Adipose tissue (tissue), 3 donors: ENCODE results near the gene CXCL16. TPM values are rescaled to one million over a fixed set of nuclear protein-coding genes. Genes with fewer than 3 reads are reported as not detected.
"Not testable (repeated sequence)": the region's sequence is repeated elsewhere in the genome, so short reads cannot be mapped to it uniquely, and the experiment has no call there.

ENCODE experiments used
- H3K27ac ChIP-seq: one replicate; pipeline ENCODE4 v1.5.1; 2013; ENCODE audit warnings: low read depth, low read length
- WGBS, 3 donors: extraction: QIAGEN DNeasy Blood & Tissue Kit; methylation state at CpG; one replicate each; pipeline ENCODE4 v1.1.7; 2013; 5-methylcytosine and 5-hydroxymethylcytosine counted together
- polyA plus RNA-seq, 3 donors: library from polyadenylated mRNA; stranded (reverse); fragments of 200-250 nt; gene quantifications; one replicate each; pipeline ENCODE4 v1.2.3, GENCODE V29; 2013
- donor health status: healthy with polysubstance abuse.
- donor health status: Bipolar disorder and iron deficiency.
- donor health status: healthy.

Gene CXCL16
- polyA plus RNA-seq, 3 donors = 6.6 to 13.3 (median 12.1) TPM

- H3K27ac ChIP-seq = peak overlapping the region; percentile 51
- WGBS, 3 donors = 6 to 20% (median 7%) methylated on average over 37 to 57 of the region's 57 CpGs
Measured at GRCh38 chr17:4710693-4711634, 28.8 kb downstream of the CXCL16 start.

- WGBS, 3 donors = 0 to 1% (median 1%) methylated on average over 21 to 67 of the region's 67 CpGs
- peak within 1 kb of the TSS; percentile 51 for H3K27ac ChIP-seq
Measured at GRCh38 chr17:4709794-4710692, 29.7 kb downstream of the CXCL16 start, which contains the start of gene ARRB2. TSS of gene ARRB2 (plus strand) at chr17:4710632. CDS start at chr17:4710722, 90 bp downstream.

GRCh38 chr17:4708436-4708835, 31.3 kb downstream of the CXCL16 start:
- 75 to 81% (median 79%) methylated on average over 8 of the region's 8 CpGs for WGBS, 3 donors
- no peak overlapping the region for H3K27ac ChIP-seq

GRCh38 chr17:4706121-4706520, 33.6 kb downstream of the CXCL16 start:
- no peak overlapping the region for H3K27ac ChIP-seq
- WGBS, 3 donors = 77 to 85% (median 84%) methylated on average over 7 of the region's 7 CpGs

GRCh38 chr17:4704991-4705390, 34.7 kb downstream of the CXCL16 start:
- 93 to 97% (median 95%) methylated on average over 15 of the region's 15 CpGs for WGBS, 3 donors
- no peak overlapping the region for H3K27ac ChIP-seq

GRCh38 chr17:4704574-4704907, 35.2 kb downstream of the CXCL16 start:
- WGBS, 3 donors = 39 to 52% (median 50%) methylated on average over 14 of the region's 14 CpGs
- not testable (repeated sequence) for H3K27ac ChIP-seq

GRCh38 chr17:4703330-4703691, 36.4 kb downstream of the CXCL16 start:
- no peak overlapping the region for H3K27ac ChIP-seq
- 3 to 8% (median 6%) methylated on average over 15 of the region's 15 CpGs for WGBS, 3 donors

- no peak overlapping the region for H3K27ac ChIP-seq
- 67 to 81% (median 71%) methylated on average over 1 of the region's 1 CpG for WGBS, 3 donors
Measured at GRCh38 chr17:4701116-4701515, 38.6 kb downstream of the CXCL16 start.

- 83 to 85% (median 85%) methylated on average over 13 of the region's 13 CpGs for WGBS, 3 donors
- H3K27ac ChIP-seq = not testable (repeated sequence)
Measured at GRCh38 chr17:4699401-4700056, 40.2 kb downstream of the CXCL16 start.

- no peak overlapping the region for H3K27ac ChIP-seq
- WGBS, 3 donors = 52 to 82% (median 57%) methylated on average over 6 of the region's 6 CpGs
Measured at GRCh38 chr17:4696437-4696805, 43.3 kb downstream of the CXCL16 start.

- WGBS, 3 donors = 86 to 95% (median 86%) methylated on average over 9 of the region's 9 CpGs
- no peak overlapping the region for H3K27ac ChIP-seq
Measured at GRCh38 chr17:4693416-4693815, 46.3 kb downstream of the CXCL16 start.

GRCh38 chr17:4691686-4692085, 48.0 kb downstream of the CXCL16 start:
- no peak overlapping the region for H3K27ac ChIP-seq
- 78 to 82% (median 80%) methylated on average over 8 of the region's 8 CpGs for WGBS, 3 donors

- WGBS, 3 donors = 59 to 97% (median 93%) methylated on average over 2 of the region's 2 CpGs
- no peak overlapping the region for H3K27ac ChIP-seq
Measured at GRCh38 chr17:4690745-4691144, 49.0 kb downstream of the CXCL16 start.

GRCh38 chr17:4689872-4690271, 49.9 kb downstream of the CXCL16 start:
- 89 to 93% (median 89%) methylated on average over 12 of the region's 12 CpGs for whole genome bisulfite sequencing, 3 donors
- not testable (repeated sequence) for H3K27ac ChIP-seq

- WGBS, 3 donors = 67 to 88% (median 69%) methylated on average over 5 of the region's 5 CpGs
Measured at GRCh38 chr17:4683739-4684138, 56.0 kb downstream of the CXCL16 start.

More at GRCh38 chr17:4683739-4684138, 56.0 kb downstream of the CXCL16 start:
- H3K27ac ChIP-seq = not testable (repeated sequence)
